Measurements from ENCODE around the gene LCN12. TPM values are rescaled to one million over a fixed set of nuclear protein-coding genes. Genes with fewer than 3 reads are reported as not detected.

LCN12 gene
- total and polyA plus RNA-seq, 7 donors: 1.2 to 3.0 TPM; not detected in 5

DNA sequence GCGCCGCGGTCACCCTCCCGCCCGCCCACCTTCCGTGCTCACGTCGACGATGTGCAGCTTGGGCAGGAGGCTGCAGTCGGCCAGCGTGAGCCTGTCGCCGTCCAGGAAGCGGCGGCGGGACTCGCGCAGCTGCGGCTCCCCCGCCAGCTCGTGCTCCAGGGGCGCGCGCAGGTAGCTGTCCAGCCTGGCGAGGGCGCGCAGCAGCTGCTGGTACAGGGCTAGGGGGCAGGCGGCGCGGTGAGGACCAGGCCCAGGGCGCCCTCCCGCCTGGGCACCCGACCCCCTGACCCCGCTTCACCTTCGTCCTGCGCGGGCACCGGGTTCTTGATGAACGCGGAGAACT is 42.8 kb downstream of the LCN12 start:
- peaks cover 0 to 5% (median 3%) of the 10 kb centered on the region in 4 donors for H3K36me3 ChIP-seq
- H3K27ac ChIP-seq: no peak overlapping the region
- WGBS, 2 donors: 48 to 55% methylated on average over 40 of the region's 40 CpGs
- peaks cover 26 to 58% (median 44%) of the 10 kb centered on the region in 3 donors for H3K27me3 ChIP-seq
- intact Hi-C loops (cut with DNase I): no loop called here
- DNase-seq: no peak
- no peak overlapping the region for H3K4me3 ChIP-seq
- peaks cover 0 to 4% (median 0%) of the 10 kb centered on the region in 4 donors for H3K9me3 ChIP-seq
- H3K4me1 ChIP-seq: peaks cover 0 to 42% (median 35%) of the 10 kb centered on the region in 4 donors
- TF ChIP-seq, protein P1, sequence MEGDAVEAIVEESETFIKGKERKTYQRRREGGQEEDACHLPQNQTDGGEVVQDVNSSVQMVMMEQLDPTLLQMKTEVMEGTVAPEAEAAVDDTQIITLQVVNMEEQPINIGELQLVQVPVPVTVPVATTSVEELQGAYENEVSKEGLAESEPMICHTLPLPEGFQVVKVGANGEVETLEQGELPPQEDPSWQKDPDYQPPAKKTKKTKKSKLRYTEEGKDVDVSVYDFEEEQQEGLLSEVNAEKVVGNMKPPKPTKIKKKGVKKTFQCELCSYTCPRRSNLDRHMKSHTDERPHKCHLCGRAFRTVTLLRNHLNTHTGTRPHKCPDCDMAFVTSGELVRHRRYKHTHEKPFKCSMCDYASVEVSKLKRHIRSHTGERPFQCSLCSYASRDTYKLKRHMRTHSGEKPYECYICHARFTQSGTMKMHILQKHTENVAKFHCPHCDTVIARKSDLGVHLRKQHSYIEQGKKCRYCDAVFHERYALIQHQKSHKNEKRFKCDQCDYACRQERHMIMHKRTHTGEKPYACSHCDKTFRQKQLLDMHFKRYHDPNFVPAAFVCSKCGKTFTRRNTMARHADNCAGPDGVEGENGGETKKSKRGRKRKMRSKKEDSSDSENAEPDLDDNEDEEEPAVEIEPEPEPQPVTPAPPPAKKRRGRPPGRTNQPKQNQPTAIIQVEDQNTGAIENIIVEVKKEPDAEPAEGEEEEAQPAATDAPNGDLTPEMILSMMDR (IDR thresholded peaks at IDR 0.05): no peak
- TF ChIP-seq POLR2AphosphoS5 (IDR thresholded peaks at IDR 0.05): no peak
- TF ChIP-seq POLR2A (IDR thresholded peaks at IDR 0.05): no peak
- TF ChIP-seq EP300 (IDR thresholded peaks at IDR 0.05): no peak

DNA sequence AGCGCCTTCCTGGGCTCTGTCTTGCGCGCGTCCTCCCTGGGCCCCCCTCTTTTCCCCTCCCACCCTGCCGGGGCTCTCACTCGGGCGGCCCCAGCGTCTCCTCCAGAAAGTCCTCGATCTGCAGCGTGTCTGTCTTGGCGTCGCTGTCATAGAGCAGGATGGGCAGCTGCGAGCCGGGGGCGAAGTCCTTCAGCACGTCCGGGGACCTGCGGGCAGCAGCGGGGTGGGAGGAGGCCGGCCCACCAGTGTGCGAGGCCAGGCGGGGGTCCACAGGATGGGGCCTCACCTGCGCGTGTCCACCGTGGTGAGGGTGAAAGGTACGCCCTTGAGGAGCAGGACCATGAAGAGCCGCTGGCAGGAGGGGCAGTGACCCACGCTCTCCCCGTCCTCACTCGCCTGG is 43.3 kb downstream of the LCN12 start:
- H3K4me1 ChIP-seq: peaks cover 0 to 42% (median 35%) of the 10 kb centered on the region in 4 donors
- peaks cover 0 to 4% (median 0%) of the 10 kb centered on the region in 4 donors for H3K9me3 ChIP-seq
- intact Hi-C loops (cut with DNase I): no loop called here
- H3K27ac ChIP-seq: no peak overlapping the region
- peaks cover 26 to 58% (median 44%) of the 10 kb centered on the region in 3 donors for H3K27me3 ChIP-seq
- H3K4me3 ChIP-seq: no peak overlapping the region
- WGBS, 2 donors: 43 to 46% methylated on average over 30 of the region's 30 CpGs
- TF ChIP-seq POLR2AphosphoS5 (IDR thresholded peaks at IDR 0.05) (no peak), EP300 (IDR thresholded peaks at IDR 0.05) (no peak), POLR2A (IDR thresholded peaks at IDR 0.05) (no peak)
- TF ChIP-seq, protein P1 (IDR thresholded peaks at IDR 0.05): no peak
- no peak for DNase-seq
- H3K36me3 ChIP-seq: peaks cover 0 to 5% (median 3%) of the 10 kb centered on the region in 4 donors

DNA sequence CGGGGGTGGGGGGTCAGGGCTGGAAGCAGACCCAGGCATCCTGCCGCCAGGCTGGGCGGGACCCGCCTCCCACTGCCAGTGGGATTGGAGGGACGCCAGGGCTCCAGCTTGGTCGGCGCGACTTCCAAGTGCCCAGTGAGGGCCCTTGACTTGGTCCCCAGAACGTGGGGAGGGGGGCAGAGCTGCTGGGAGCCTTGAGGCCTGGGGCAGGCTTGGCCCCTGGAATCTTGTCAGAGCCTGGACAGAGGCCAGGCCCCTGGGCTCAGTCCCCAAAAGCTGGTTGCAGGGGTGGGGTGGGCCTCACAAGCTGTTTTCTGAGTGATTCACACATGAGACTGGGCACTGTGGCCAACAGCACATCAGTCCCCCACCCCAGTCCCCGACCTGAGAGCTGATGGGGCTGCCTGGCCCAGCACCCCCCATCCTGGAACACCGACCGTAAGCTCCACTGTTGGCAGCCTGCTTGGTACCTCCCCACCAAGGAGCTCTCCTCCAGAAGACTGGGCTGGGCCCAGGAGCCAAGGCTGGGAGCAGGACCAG is 43.8 kb downstream of the LCN12 start:
- H3K27me3 ChIP-seq: peaks cover 26 to 58% (median 44%) of the 10 kb centered on the region in 3 donors
- no peak overlapping the region for H3K27ac ChIP-seq
- no peak for TF ChIP-seq EP300 (IDR thresholded peaks at IDR 0.05)
- TF ChIP-seq, protein P1 (IDR thresholded peaks at IDR 0.05): no peak
- no peak for TF ChIP-seq POLR2A (IDR thresholded peaks at IDR 0.05)
- no peak for TF ChIP-seq POLR2AphosphoS5 (IDR thresholded peaks at IDR 0.05)
- WGBS, 2 donors: 20 to 46% methylated on average over 12 of the region's 12 CpGs
- peaks cover 0 to under 1% (median 0%) of the 10 kb centered on the region in 4 donors for H3K9me3 ChIP-seq
- H3K36me3 ChIP-seq: peaks cover 0 to 5% (median 3%) of the 10 kb centered on the region in 4 donors
- H3K4me3 ChIP-seq: no peak overlapping the region
- H3K4me1 ChIP-seq: peaks cover 0 to 42% (median 35%) of the 10 kb centered on the region in 4 donors
- no peak for DNase-seq
- intact Hi-C loops (cut with DNase I): loop anchor here (2.0 kb wide), 1 partner anchor 31 kb away; no protein-coding TSS in a partner anchor

DNA sequence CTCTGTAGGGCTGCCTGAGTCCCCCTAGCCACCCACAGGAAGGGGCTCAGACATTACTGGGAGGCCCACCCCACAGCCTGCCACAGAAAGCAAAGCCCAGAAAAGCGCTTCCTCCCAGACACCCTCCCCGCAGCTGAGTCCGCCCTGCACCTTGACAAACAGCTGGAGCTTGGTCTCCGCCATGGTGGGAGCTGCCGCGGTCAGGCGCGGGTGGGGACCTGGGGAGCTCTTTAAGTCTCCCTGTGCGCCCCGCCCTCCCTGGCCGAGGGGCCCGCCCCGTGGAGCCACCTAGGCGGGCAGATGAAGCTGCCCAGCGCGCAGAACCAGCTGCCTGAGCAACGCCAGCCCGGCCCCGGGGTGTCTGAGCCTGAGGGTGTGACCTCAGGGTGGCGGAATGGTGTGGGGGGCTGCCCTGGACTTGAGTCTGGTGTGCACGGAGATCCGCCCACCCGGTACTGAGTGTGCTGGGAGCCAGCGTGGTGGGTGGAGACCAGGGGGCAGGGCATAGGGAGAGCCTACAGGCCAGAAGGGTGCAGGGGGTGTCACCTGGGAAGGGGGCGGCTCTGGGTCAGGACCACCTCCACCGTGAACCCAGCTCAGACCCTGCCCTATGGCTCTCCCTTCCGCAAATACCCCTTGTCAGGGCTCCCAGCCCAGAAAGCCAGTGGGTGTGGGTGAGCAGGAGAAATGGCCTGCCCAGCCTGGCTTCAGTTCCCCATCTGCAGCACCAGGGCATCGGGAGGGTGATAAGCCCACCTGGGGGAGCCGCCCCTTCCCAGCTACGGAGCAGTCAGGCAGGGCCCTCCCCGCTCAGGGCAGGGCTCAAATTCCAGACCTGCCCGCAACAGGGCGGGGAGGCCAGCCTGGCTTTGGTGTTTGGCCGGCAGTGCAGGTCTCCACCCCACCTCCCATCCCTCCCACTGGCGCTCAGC is 44.6 kb downstream of the LCN12 start, which contains the start of gene CLIC3:
Gene CLIC3 (minus strand): TSS at position 208 of the 932 bp plus-strand sequence. CDS start 25 bp downstream, at position 183.
- peaks cover 0 to 37% (median 33%) of the 10 kb centered on the region in 4 donors for H3K4me1 ChIP-seq
- H3K9me3 ChIP-seq: no peaks in the 10 kb centered on the region
- no peak for DNase-seq
- H3K27me3 ChIP-seq: peaks cover 26 to 58% (median 44%) of the 10 kb centered on the region in 3 donors
- intact Hi-C loops (cut with DNase I): loop anchor here (2.0 kb wide), 1 partner anchor 30 kb away; no protein-coding TSS in a partner anchor
- no peak within 1 kb of the TSS for H3K27ac ChIP-seq
- peaks cover 0 to 5% (median 3%) of the 10 kb centered on the region in 4 donors for H3K36me3 ChIP-seq
- TF ChIP-seq, protein P1 (IDR thresholded peaks at IDR 0.05): no peak
- TF ChIP-seq POLR2A (IDR thresholded peaks at IDR 0.05) (no peak), POLR2AphosphoS5 (IDR thresholded peaks at IDR 0.05) (no peak), EP300 (IDR thresholded peaks at IDR 0.05) (no peak)
- H3K4me3 ChIP-seq: no peak within 1 kb of the TSS
- 7 to 16% methylated on average over 35 of the region's 35 CpGs for WGBS, 2 donors
